ENCODE results near the gene TP53I11. TPM values are rescaled to one million over a fixed set of nuclear protein-coding genes. Genes with fewer than 3 reads are reported as not detected.

TP53I11 gene
- total and polyA plus RNA-seq, 2 experiments from 2014 or later: 59.9 to 117 TPM

- H3K9me3 ChIP-seq (ENCODE audit: low read depth): no peaks in the 10 kb centered on the region
- DNase-seq: peak; percentile 86
- H3K9me2 ChIP-seq (ENCODE audit: insufficient read depth): no peaks in the 10 kb centered on the region
- no peak overlapping the region for H2AFZ ChIP-seq
- H3K36me3 ChIP-seq (ENCODE audit: low read depth): no peaks in the 10 kb centered on the region
- no peaks in the 10 kb centered on the region for H3K4me1 ChIP-seq (ENCODE audit: insufficient read depth)
- H3K27ac ChIP-seq: no peak overlapping the region
- H3K27me3 ChIP-seq (replicated peaks; ENCODE audit: insufficient read depth): peaks cover 8% of the 10 kb centered on the region
- no peaks in the 10 kb centered on the region for H3K79me2 ChIP-seq (ENCODE audit: insufficient read depth)
- no peaks in the 10 kb centered on the region for H3F3A ChIP-seq (ENCODE audit: insufficient read depth)
- H4K20me1 ChIP-seq (ENCODE audit: insufficient read depth): no peaks in the 10 kb centered on the region
- no peak overlapping the region for H3K4me3 ChIP-seq
- in situ Hi-C loops (cut with MboI): loop anchor here (25.0 kb wide), 1 partner anchor 624 kb away; no protein-coding TSS in a partner anchor
- TF ChIP-seq EZH2phosphoT487 (IDR thresholded peaks at IDR 0.05; ENCODE audit: insufficient read depth, low read depth): no peak
- TF ChIP-seq EZH2 (IDR thresholded peaks at IDR 0.05; ENCODE audit: insufficient read depth, poor library complexity, severe bottlenecking): no peak
- H3K9ac ChIP-seq: no peak overlapping the region
- WGBS, 2 experiments (ENCODE audit: low coverage in 1 of 2, low lambda C conversion rate in 2 of 2, missing lambda C conversion rate in 2 of 2): 17% methylated on average over 23 of the region's 24 CpGs
- no peak overlapping the region for H3K4me2 ChIP-seq (ENCODE audit: unreplicated experiment)
Observed at GRCh38 chr11:44911029-44911814, 39.5 kb downstream of the TP53I11 start.

- H3K4me2 ChIP-seq (ENCODE audit: unreplicated experiment): no peak overlapping the region
- no peaks in the 10 kb centered on the region for H4K20me1 ChIP-seq (ENCODE audit: insufficient read depth)
- H3F3A ChIP-seq (ENCODE audit: insufficient read depth): no peaks in the 10 kb centered on the region
- no peaks in the 10 kb centered on the region for H3K9me2 ChIP-seq (ENCODE audit: insufficient read depth)
- H3K36me3 ChIP-seq (ENCODE audit: low read depth): no peaks in the 10 kb centered on the region
- WGBS, 2 experiments (ENCODE audit: low coverage in 1 of 2, low lambda C conversion rate in 2 of 2, missing lambda C conversion rate in 2 of 2): 64 to 77% methylated on average over 9 of the region's 9 CpGs
- no peak for DNase-seq
- TF ChIP-seq EZH2phosphoT487 (IDR thresholded peaks at IDR 0.05; ENCODE audit: insufficient read depth, low read depth) (no peak), EZH2 (IDR thresholded peaks at IDR 0.05; ENCODE audit: insufficient read depth, poor library complexity, severe bottlenecking) (no peak)
- no peaks in the 10 kb centered on the region for H3K79me2 ChIP-seq (ENCODE audit: insufficient read depth)
- H3K9me3 ChIP-seq (ENCODE audit: low read depth): no peaks in the 10 kb centered on the region
- no peaks in the 10 kb centered on the region for H3K4me1 ChIP-seq (ENCODE audit: insufficient read depth)
- no peak overlapping the region for H2AFZ ChIP-seq
- in situ Hi-C loops (cut with MboI): loop anchor here (25.0 kb wide), 1 partner anchor 623 kb away; no protein-coding TSS in a partner anchor
- H3K27ac ChIP-seq: no peak overlapping the region
- no peak overlapping the region for H3K9ac ChIP-seq
- no peak overlapping the region for H3K4me3 ChIP-seq
- peaks cover 14% of the 10 kb centered on the region for H3K27me3 ChIP-seq (replicated peaks; ENCODE audit: insufficient read depth)
Observed at GRCh38 chr11:44910591-44910990, 40.1 kb downstream of the TP53I11 start.

DNA sequence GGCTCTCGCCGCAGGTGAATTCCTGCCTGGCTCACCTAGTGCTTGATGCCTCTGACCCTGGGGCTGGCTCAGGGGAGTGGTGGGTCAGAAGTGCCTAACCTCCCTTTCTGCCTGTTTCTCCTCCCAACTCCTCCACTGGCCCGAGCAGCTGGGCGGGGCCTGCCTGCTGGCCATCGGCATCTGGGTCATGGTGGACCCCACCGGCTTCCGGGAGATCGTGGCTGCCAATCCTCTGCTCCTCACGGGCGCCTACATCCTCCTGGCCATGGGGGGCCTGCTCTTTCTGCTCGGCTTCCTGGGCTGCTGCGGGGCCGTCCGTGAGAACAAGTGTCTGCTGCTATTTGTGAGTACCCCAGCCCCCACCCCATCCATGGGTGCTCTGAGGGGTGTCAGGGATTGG is 41.1 kb downstream of the TP53I11 start:
- Histone ChIP-seq H3K36me3 (ENCODE audit: low read depth) (no peaks in the 10 kb centered on the region), H3K4me3 (no peak overlapping the region), H3K4me2 (ENCODE audit: unreplicated experiment) (no peak overlapping the region), H3K79me2 (ENCODE audit: insufficient read depth) (no peaks in the 10 kb centered on the region), H3K9ac (no peak overlapping the region), H3K27ac (no peak overlapping the region), H4K20me1 (ENCODE audit: insufficient read depth) (no peaks in the 10 kb centered on the region), H3K4me1 (ENCODE audit: insufficient read depth) (no peaks in the 10 kb centered on the region), H2AFZ (no peak overlapping the region), H3F3A (ENCODE audit: insufficient read depth) (no peaks in the 10 kb centered on the region), H3K9me2 (ENCODE audit: insufficient read depth) (no peaks in the 10 kb centered on the region), H3K27me3 (replicated peaks; ENCODE audit: insufficient read depth) (peaks cover 15% of the 10 kb centered on the region), H3K9me3 (ENCODE audit: low read depth) (no peaks in the 10 kb centered on the region)
- in situ Hi-C loops (cut with MboI): loop anchor here (5.0 to 25.0 kb wide), 3 partner anchors 287 to 622 kb away; partner anchors contain the start of gene CD82
- no peak for DNase-seq
- TF ChIP-seq EZH2 (IDR thresholded peaks at IDR 0.05; ENCODE audit: insufficient read depth, poor library complexity, severe bottlenecking): no peak
- TF ChIP-seq EZH2phosphoT487 (IDR thresholded peaks at IDR 0.05; ENCODE audit: insufficient read depth, low read depth): no peak
- 62 to 68% methylated on average over 14 of the region's 14 CpGs for WGBS, 2 experiments (ENCODE audit: low coverage in 1 of 2, low lambda C conversion rate in 2 of 2, missing lambda C conversion rate in 2 of 2)

- no peak overlapping the region for H3K4me3 ChIP-seq
- H2AFZ ChIP-seq: no peak overlapping the region
- H3F3A ChIP-seq (ENCODE audit: insufficient read depth): no peaks in the 10 kb centered on the region
- peaks cover 15% of the 10 kb centered on the region for H3K27me3 ChIP-seq (replicated peaks; ENCODE audit: insufficient read depth)
- no peak overlapping the region for H3K27ac ChIP-seq
- no peaks in the 10 kb centered on the region for H3K36me3 ChIP-seq (ENCODE audit: low read depth)
- in situ Hi-C loops (cut with MboI): loop anchor here (5.0 to 25.0 kb wide), 3 partner anchors 284 to 619 kb away; partner anchors contain the start of gene CD82
- H3K9me3 ChIP-seq (ENCODE audit: low read depth): no peaks in the 10 kb centered on the region
- TF ChIP-seq EZH2 (IDR thresholded peaks at IDR 0.05; ENCODE audit: insufficient read depth, poor library complexity, severe bottlenecking) (no peak), EZH2phosphoT487 (IDR thresholded peaks at IDR 0.05; ENCODE audit: insufficient read depth, low read depth) (no peak)
- no peak for DNase-seq
- no peaks in the 10 kb centered on the region for H3K79me2 ChIP-seq (ENCODE audit: insufficient read depth)
- H3K4me2 ChIP-seq (ENCODE audit: unreplicated experiment): no peak overlapping the region
- no peak overlapping the region for H3K9ac ChIP-seq
- no peaks in the 10 kb centered on the region for H4K20me1 ChIP-seq (ENCODE audit: insufficient read depth)
- WGBS, 2 experiments (ENCODE audit: low coverage in 1 of 2, low lambda C conversion rate in 2 of 2, missing lambda C conversion rate in 2 of 2): 50 to 51% methylated on average over 5 of the region's 5 CpGs
- no peaks in the 10 kb centered on the region for H3K4me1 ChIP-seq (ENCODE audit: insufficient read depth)
- no peaks in the 10 kb centered on the region for H3K9me2 ChIP-seq (ENCODE audit: insufficient read depth)
Observed at GRCh38 chr11:44906649-44907048, 44.0 kb downstream of the TP53I11 start.
